Measurements from ENCODE around the gene ZFX. TPM values are rescaled to one million over a fixed set of nuclear protein-coding genes. Genes with fewer than 3 reads are reported as not detected.

The ZFX gene
- total and polyA plus RNA-seq, 2 donors (not counting 1 experiment from before 2014, with no cell fraction given): 31.2 to 61.9 TPM

GRCh38 chrX:24231131-24231540 is 81.6 kb downstream of the ZFX start:
- TF ChIP-seq CTCF (conservative IDR thresholded peaks at IDR 0.05 in 1 of 2, IDR thresholded peaks at IDR 0.05 in 1 of 2; ENCODE audit: low read depth in 1 of 2, low read length in 2 of 2): no peak
- TF ChIP-seq EZH2 (IDR thresholded peaks at IDR 0.05; ENCODE audit: low read length, missing control alignments): no peak
- Histone ChIP-seq H2AFZ (ENCODE audit: low read length) (no peak overlapping the region), H3K4me3 (replicated peaks in 1 of 4; ENCODE audit: control extremely low read depth in 1 of 4, insufficient read depth in 1 of 4, low read depth in 3 of 4, low read length in 4 of 4) (no peak overlapping the region), H3K79me2 (ENCODE audit: control insufficient read depth, insufficient read depth, low read length) (no peaks in the 10 kb centered on the region), H3K36me3 (ENCODE audit: control insufficient read depth, insufficient read depth, low read length) (no peaks in the 10 kb centered on the region), H3K4me2 (ENCODE audit: extremely low read depth, insufficient read depth, low read length) (peak overlapping the region; percentile 23), H4K20me1 (ENCODE audit: control insufficient read depth, extremely low read depth, insufficient read depth, low read length) (no peaks in the 10 kb centered on the region), H3K4me1 (ENCODE audit: control insufficient read depth, extremely low read depth, insufficient read depth, low read length) (no peaks in the 10 kb centered on the region), H3K27ac (ENCODE audit: insufficient read depth, low read length) (no peak overlapping the region), H3K27me3 (ENCODE audit: control insufficient read depth, insufficient read depth, low read length) (no peaks in the 10 kb centered on the region), H3K9ac (ENCODE audit: insufficient read depth, low read length) (no peak overlapping the region), H3K9me3 (ENCODE audit: control insufficient read depth, insufficient read depth, low read depth, low read length) (no peaks in the 10 kb centered on the region)
- DNase-seq (ENCODE audit: low read depth in 2 of 2): peak; percentile 87 to 91

GRCh38 chrX:24231641-24232179 is 82.2 kb downstream of the ZFX start:
- no peak overlapping the region for H2AFZ ChIP-seq (ENCODE audit: low read length)
- no peaks in the 10 kb centered on the region for H3K36me3 ChIP-seq (ENCODE audit: control insufficient read depth, insufficient read depth, low read length)
- H3K4me1 ChIP-seq (ENCODE audit: control insufficient read depth, extremely low read depth, insufficient read depth, low read length): no peaks in the 10 kb centered on the region
- H3K4me2 ChIP-seq (ENCODE audit: extremely low read depth, insufficient read depth, low read length): peak overlapping the region; percentile 23
- no peaks in the 10 kb centered on the region for H3K79me2 ChIP-seq (ENCODE audit: control insufficient read depth, insufficient read depth, low read length)
- H3K27me3 ChIP-seq (ENCODE audit: control insufficient read depth, insufficient read depth, low read length): no peaks in the 10 kb centered on the region
- H4K20me1 ChIP-seq (ENCODE audit: control insufficient read depth, extremely low read depth, insufficient read depth, low read length): no peaks in the 10 kb centered on the region
- no peak overlapping the region for H3K4me3 ChIP-seq (replicated peaks in 1 of 4; ENCODE audit: control extremely low read depth in 1 of 4, insufficient read depth in 1 of 4, low read depth in 3 of 4, low read length in 4 of 4)
- no peak overlapping the region for H3K9ac ChIP-seq (ENCODE audit: insufficient read depth, low read length)
- no peak overlapping the region for H3K27ac ChIP-seq (ENCODE audit: insufficient read depth, low read length)
- TF ChIP-seq CTCF (conservative IDR thresholded peaks at IDR 0.05 in 1 of 2, IDR thresholded peaks at IDR 0.05 in 1 of 2; ENCODE audit: low read depth in 1 of 2, low read length in 2 of 2) (no peak), EZH2 (IDR thresholded peaks at IDR 0.05; ENCODE audit: low read length, missing control alignments) (no peak)
- no peak for DNase-seq (ENCODE audit: low read depth in 2 of 2)
- no peaks in the 10 kb centered on the region for H3K9me3 ChIP-seq (ENCODE audit: control insufficient read depth, insufficient read depth, low read depth, low read length)

GRCh38 chrX:24232796-24233195 is 83.3 kb downstream of the ZFX start:
- no peak overlapping the region for H3K9ac ChIP-seq (ENCODE audit: insufficient read depth, low read length)
- no peaks in the 10 kb centered on the region for H3K27me3 ChIP-seq (ENCODE audit: control insufficient read depth, insufficient read depth, low read length)
- H3K79me2 ChIP-seq (ENCODE audit: control insufficient read depth, insufficient read depth, low read length): no peaks in the 10 kb centered on the region
- H2AFZ ChIP-seq (ENCODE audit: low read length): no peak overlapping the region
- no peaks in the 10 kb centered on the region for H3K9me3 ChIP-seq (ENCODE audit: control insufficient read depth, insufficient read depth, low read depth, low read length)
- TF ChIP-seq CTCF (conservative IDR thresholded peaks at IDR 0.05 in 1 of 2, IDR thresholded peaks at IDR 0.05 in 1 of 2; ENCODE audit: low read depth in 1 of 2, low read length in 2 of 2): no peak
- no peak for TF ChIP-seq EZH2 (IDR thresholded peaks at IDR 0.05; ENCODE audit: low read length, missing control alignments)
- DNase-seq (ENCODE audit: low read depth in 2 of 2): no peak
- H3K4me3 ChIP-seq (replicated peaks in 1 of 4; ENCODE audit: control extremely low read depth in 1 of 4, insufficient read depth in 1 of 4, low read depth in 3 of 4, low read length in 4 of 4): no peak overlapping the region
- no peak overlapping the region for H3K27ac ChIP-seq (ENCODE audit: insufficient read depth, low read length)
- no peaks in the 10 kb centered on the region for H3K4me1 ChIP-seq (ENCODE audit: control insufficient read depth, extremely low read depth, insufficient read depth, low read length)
- no peak overlapping the region for H3K4me2 ChIP-seq (ENCODE audit: extremely low read depth, insufficient read depth, low read length)
- H3K36me3 ChIP-seq (ENCODE audit: control insufficient read depth, insufficient read depth, low read length): no peaks in the 10 kb centered on the region
- H4K20me1 ChIP-seq (ENCODE audit: control insufficient read depth, extremely low read depth, insufficient read depth, low read length): no peaks in the 10 kb centered on the region
